Measurements from ENCODE around the gene ARL13A.
"Not testable (repeated sequence)": the region's sequence is repeated elsewhere in the genome, so short reads cannot be mapped to it uniquely, and the experiment has no call there.

Gene ARL13A

GRCh38 chrX:100969936-100970335 is 428 bp downstream of the ARL13A start:
- no peak for TF ChIP-seq CTCF (IDR thresholded peaks at IDR 0.05; ENCODE audit: borderline replicate concordance, insufficient read depth, low read depth, low read length)
- no peak overlapping the region for H3K4me3 ChIP-seq (ENCODE audit: low read depth, low read length)

- TF ChIP-seq CTCF (IDR thresholded peaks at IDR 0.05; ENCODE audit: borderline replicate concordance, insufficient read depth, low read depth, low read length): no peak
- no peak overlapping the region for H3K4me3 ChIP-seq (ENCODE audit: low read depth, low read length)
These were observed 3.9 kb downstream of the ARL13A start for GRCh38 chrX:100973411-100973810.

GRCh38 chrX:100975212-100975611 is 5.7 kb downstream of the ARL13A start:
- no peak overlapping the region for H3K4me3 ChIP-seq (ENCODE audit: low read depth, low read length)
- TF ChIP-seq CTCF (IDR thresholded peaks at IDR 0.05; ENCODE audit: borderline replicate concordance, insufficient read depth, low read depth, low read length): no peak

- no peak overlapping the region for H3K4me3 ChIP-seq (ENCODE audit: low read depth, low read length)
- no peak for TF ChIP-seq CTCF (IDR thresholded peaks at IDR 0.05; ENCODE audit: borderline replicate concordance, insufficient read depth, low read depth, low read length)
These were observed 6.7 kb downstream of the ARL13A start for GRCh38 chrX:100976211-100976610.

GRCh38 chrX:100979881-100980607 is 10.5 kb downstream of the ARL13A start:
- no peak for TF ChIP-seq CTCF (IDR thresholded peaks at IDR 0.05; ENCODE audit: borderline replicate concordance, insufficient read depth, low read depth, low read length)
- H3K4me3 ChIP-seq (ENCODE audit: low read depth, low read length): no peak overlapping the region

GRCh38 chrX:100980608-100981497 is 11.3 kb downstream of the ARL13A start:
- TF ChIP-seq CTCF (IDR thresholded peaks at IDR 0.05; ENCODE audit: borderline replicate concordance, insufficient read depth, low read depth, low read length): no peak
- H3K4me3 ChIP-seq (ENCODE audit: low read depth, low read length): no peak overlapping the region

GRCh38 chrX:100981498-100981845 is 12.0 kb downstream of the ARL13A start:
- not testable (repeated sequence) for H3K4me3 ChIP-seq (ENCODE audit: low read depth, low read length)
